ENCODE measurements around the gene SENP8.

GRCh38 chr15:72078887-72079286 lies 39.3 kb upstream of the SENP8 start:
- no peak for TF ChIP-seq TAF1 (IDR thresholded peaks at IDR 0.05; ENCODE audit: borderline replicate concordance, insufficient read depth, low read length)
- TF ChIP-seq POLR2AphosphoS5 (IDR thresholded peaks at IDR 0.05; ENCODE audit: low read depth, low read length): no peak
- TF ChIP-seq REST (IDR thresholded peaks at IDR 0.05; ENCODE audit: insufficient read depth in 1 of 2, low read depth in 2 of 2, low read length in 2 of 2): no peak

All from PFSK-1 (cell line).